Calu3 (cell line): ENCODE data around the gene CRK. TPM values are rescaled to one million over a fixed set of nuclear protein-coding genes. Genes with fewer than 3 reads are reported as not detected.

Source experiments
- BruUV-seq: library from RNA; stranded (reverse); fragments of 400-500 nt; replicated peaks from 2 replicates; lab custom pipeline; 2021; lab: Mats Ljungman, UMichigan
- CTCF ChIA-PET: fragments of 300-600 bp; sonication (Branson Sonifier 250); formaldehyde crosslinking; loops from one replicate; lab custom pipeline; 2022; ENCODE audit warnings: antibody characterized with exemption; lab: Charles Lee
- DNase-seq: peaks from one replicate; pipeline ENCODE4 v3.0.0; 2022
- H3K27ac Mint-ChIP-seq: one replicate; pipeline ENCODE4 v1.8.0; 2022; ENCODE audit warnings: mixed read lengths; ENCODE audit not compliant: unreplicated experiment
- H3K27me3 Mint-ChIP-seq: one replicate; pipeline ENCODE4 v1.8.0; 2022; ENCODE audit warnings: mixed read lengths; ENCODE audit not compliant: unreplicated experiment
- H3K36me3 Mint-ChIP-seq: one replicate; pipeline ENCODE4 v1.8.0; 2022; ENCODE audit warnings: mild to moderate bottlenecking, moderate library complexity, mixed read lengths; ENCODE audit not compliant: insufficient read depth, unreplicated experiment
- H3K4me1 Mint-ChIP-seq: one replicate; pipeline ENCODE4 v1.8.0; 2022; ENCODE audit warnings: mild to moderate bottlenecking, low read depth, mixed read lengths; ENCODE audit not compliant: unreplicated experiment
- H3K4me3 Mint-ChIP-seq: one replicate; pipeline ENCODE4 v1.8.0; 2022; ENCODE audit warnings: mild to moderate bottlenecking, low read depth, moderate library complexity, mixed read lengths; ENCODE audit not compliant: unreplicated experiment
- H3K9me3 Mint-ChIP-seq: one replicate; pipeline ENCODE4 v1.8.0; 2022; ENCODE audit warnings: low read depth, mixed read lengths; ENCODE audit not compliant: unreplicated experiment
- intact Hi-C: fragments of 100-400 bp; cut with micrococcal nuclease; formaldehyde crosslinking; loops from one replicate; pipeline ENCODE4 v1.10.0; 2022; ENCODE audit not compliant: unreplicated experiment
- total RNA-seq: library from RNA; stranded (reverse); gene quantifications from 2 replicates; pipeline ENCODE4 v1.2.3, GENCODE V29; 2022
- TF ChIP-seq, protein P1 (sequence below): fragments of 200-600 bp; IDR thresholded peaks from one replicate; pipeline ENCODE4 v1.8.0; 2022; ENCODE audit warnings: antibody characterized with exemption; ENCODE audit not compliant: unreplicated experiment

Gene CRK
- total RNA-seq, 1 experiment from 2014 or later: 38.9 TPM

DNA sequence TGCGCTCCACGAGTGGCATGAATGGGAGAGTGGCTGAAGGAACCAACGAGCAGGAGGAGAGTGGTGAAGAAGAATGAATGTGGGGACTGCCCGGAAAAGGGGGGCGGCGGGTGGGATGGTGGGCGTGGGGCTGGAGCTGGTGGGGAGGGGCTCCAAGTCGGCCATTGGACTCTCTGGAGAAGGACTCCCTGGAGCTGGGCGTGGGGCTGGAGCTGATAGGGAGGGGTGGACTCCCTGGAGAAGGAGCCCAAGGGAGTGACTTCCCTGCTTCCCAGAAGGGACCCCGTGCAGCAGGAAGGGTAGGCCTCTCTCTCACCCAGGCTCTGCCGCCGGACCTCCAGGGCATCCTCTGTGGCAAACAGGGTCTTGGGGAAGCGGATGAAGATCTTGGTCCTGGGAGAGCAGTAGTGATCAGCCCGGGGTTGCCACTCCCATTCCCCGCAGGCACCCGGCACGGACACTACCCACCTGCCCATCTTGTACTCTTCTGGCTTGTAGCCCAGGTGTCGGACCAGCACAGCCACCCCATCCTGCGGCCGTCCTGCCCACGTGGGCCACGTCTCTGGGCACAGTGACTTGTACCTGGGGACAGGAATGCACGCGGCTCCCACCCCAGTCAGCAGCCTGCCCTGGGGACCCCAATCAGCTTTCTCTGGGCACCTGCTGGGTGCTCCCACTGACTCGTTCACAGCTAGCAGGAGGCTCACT is 14.9 kb upstream of the CRK start:
- TF ChIP-seq, protein P1, sequence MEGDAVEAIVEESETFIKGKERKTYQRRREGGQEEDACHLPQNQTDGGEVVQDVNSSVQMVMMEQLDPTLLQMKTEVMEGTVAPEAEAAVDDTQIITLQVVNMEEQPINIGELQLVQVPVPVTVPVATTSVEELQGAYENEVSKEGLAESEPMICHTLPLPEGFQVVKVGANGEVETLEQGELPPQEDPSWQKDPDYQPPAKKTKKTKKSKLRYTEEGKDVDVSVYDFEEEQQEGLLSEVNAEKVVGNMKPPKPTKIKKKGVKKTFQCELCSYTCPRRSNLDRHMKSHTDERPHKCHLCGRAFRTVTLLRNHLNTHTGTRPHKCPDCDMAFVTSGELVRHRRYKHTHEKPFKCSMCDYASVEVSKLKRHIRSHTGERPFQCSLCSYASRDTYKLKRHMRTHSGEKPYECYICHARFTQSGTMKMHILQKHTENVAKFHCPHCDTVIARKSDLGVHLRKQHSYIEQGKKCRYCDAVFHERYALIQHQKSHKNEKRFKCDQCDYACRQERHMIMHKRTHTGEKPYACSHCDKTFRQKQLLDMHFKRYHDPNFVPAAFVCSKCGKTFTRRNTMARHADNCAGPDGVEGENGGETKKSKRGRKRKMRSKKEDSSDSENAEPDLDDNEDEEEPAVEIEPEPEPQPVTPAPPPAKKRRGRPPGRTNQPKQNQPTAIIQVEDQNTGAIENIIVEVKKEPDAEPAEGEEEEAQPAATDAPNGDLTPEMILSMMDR: no peak
- H3K27me3 Mint-ChIP-seq: no peaks in the 10 kb centered on the region
- CTCF ChIA-PET: interaction anchor here (1.0 kb wide), 1 partner anchor 13 kb away, joined by 3 read pairs; no protein-coding TSS in a partner anchor
- H3K4me1 Mint-ChIP-seq: no peaks in the 10 kb centered on the region
- no peak overlapping the region for H3K27ac Mint-ChIP-seq
- BruUV-seq: no TSS peak
- intact Hi-C loops: no loop called here
- H3K36me3 Mint-ChIP-seq: peaks cover 46% of the 10 kb centered on the region
- DNase-seq: no peak
- H3K9me3 Mint-ChIP-seq: no peaks in the 10 kb centered on the region
- H3K4me3 Mint-ChIP-seq: no peak overlapping the region

DNA sequence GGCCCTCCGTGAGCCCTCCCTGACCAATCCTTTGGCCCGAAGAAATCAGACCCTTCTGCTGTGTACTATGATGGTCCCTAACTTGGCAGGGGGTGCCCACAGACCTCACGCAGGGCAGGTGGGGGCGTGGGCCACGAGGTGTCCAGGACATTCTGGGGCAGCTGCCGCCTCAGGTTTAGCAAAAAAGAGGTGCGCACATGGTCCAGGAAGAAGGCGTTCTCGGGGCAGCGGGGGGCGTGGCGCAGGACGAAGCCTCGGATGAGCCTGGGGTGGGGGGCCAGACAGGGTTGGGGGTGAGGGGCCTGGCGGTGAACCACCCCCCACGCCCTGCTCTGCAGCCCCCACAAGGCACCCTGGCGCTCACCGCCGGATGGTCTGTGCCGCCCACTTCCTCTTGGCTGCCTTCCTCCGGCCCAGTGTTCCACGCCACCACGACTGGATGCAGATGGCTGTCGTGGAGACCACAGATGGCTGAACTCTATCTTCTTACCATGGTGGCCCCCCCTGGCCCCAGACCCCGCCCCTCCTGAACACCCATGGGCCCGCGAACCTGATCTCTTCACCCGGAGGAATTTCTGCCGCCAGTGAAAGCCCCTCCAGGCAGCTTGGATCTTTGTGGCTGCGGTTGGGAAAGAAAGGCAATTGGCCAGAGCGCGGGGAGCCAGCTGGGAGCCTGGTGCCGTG is 14.2 kb upstream of the CRK start:
- Mint-ChIP-seq H3K9me3 (no peaks in the 10 kb centered on the region), H3K36me3 (peaks cover 46% of the 10 kb centered on the region), H3K4me3 (no peak overlapping the region), H3K4me1 (no peaks in the 10 kb centered on the region), H3K27ac (no peak overlapping the region), H3K27me3 (no peaks in the 10 kb centered on the region)
- BruUV-seq: no TSS peak
- CTCF ChIA-PET: no interaction called here
- DNase-seq: no peak
- TF ChIP-seq, protein P1: no peak
- intact Hi-C loops: no loop called here

DNA sequence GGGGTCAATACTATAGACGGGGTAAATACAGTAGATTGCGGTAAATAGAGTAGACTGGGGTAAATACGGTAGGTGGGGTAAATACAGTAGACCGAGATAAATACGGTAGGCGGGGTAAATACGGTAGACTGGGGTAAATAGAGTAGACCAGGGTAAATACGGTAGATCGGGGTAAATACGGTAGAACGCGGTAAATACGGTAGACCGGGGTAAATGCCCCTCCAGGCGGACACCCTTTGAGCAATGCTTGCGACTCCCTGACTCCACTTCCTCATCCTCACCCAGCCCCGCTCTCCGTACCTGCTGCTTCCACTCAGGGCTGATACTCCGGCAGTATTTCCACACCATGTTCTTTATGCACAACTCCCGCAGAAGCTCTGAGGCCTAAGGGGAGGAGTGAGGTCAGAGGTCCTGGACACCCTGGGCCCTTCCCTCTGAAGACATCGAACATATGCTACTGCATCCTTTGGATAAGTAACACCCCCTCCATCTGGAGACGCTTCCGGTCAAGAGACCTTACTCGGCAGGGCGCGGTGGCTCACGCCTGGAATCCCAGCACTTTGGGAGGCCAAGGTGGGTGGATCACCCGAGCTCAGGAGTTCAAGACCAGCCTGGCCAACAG is 13.3 kb upstream of the CRK start:
- no peaks in the 10 kb centered on the region for H3K27me3 Mint-ChIP-seq
- CTCF ChIA-PET: no interaction called here
- no peak overlapping the region for H3K27ac Mint-ChIP-seq
- H3K36me3 Mint-ChIP-seq: peaks cover 47% of the 10 kb centered on the region
- BruUV-seq: no TSS peak
- TF ChIP-seq, protein P1: no peak
- H3K4me3 Mint-ChIP-seq: no peak overlapping the region
- intact Hi-C loops: no loop called here
- no peak for DNase-seq
- H3K9me3 Mint-ChIP-seq: no peaks in the 10 kb centered on the region
- no peaks in the 10 kb centered on the region for H3K4me1 Mint-ChIP-seq

DNA sequence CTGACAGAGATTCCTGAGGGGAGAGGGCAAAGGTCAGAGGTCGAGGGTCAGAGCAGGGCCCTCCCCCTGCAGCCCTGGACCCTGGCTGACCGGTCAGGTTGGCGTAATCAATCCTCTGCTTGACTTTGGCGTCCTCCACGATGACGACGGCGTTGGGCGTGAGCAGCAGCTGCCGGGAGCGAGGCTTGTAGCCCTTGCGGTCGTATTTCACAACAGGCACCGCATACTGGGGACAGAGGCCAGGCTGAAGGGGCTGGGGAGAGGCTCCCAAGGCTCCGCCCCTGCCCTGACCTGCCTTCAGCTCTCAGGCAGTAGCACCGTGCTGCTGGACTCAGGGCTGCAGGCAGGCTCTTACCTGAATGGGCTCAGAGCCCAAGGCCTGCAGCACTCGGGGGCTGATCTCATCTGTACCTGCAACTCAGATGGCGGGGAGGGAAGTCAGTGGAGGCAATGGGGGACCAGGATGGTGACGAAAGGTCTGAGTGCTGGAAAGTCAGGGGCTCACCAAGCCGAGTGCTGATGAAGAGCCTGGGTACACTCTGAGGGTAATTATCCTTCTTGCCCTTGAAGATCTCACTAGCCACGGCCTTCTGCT is 12.0 kb upstream of the CRK start:
- CTCF ChIA-PET: no interaction called here
- Mint-ChIP-seq H3K9me3 (no peaks in the 10 kb centered on the region), H3K27me3 (no peaks in the 10 kb centered on the region), H3K27ac (no peak overlapping the region), H3K36me3 (peaks cover 56% of the 10 kb centered on the region), H3K4me1 (no peaks in the 10 kb centered on the region), H3K4me3 (no peak overlapping the region)
- intact Hi-C loops: no loop called here
- TF ChIP-seq, protein P1: no peak
- BruUV-seq: no TSS peak
- no peak for DNase-seq
